GM12878 (cell line): ENCODE measurements around the gene MEX3D. TPM values are rescaled to one million over a fixed set of nuclear protein-coding genes. Genes with fewer than 3 reads are reported as not detected.
"Not testable (repeated sequence)": the region's sequence is repeated elsewhere in the genome, so short reads cannot be mapped to it uniquely, and the experiment has no call there.

Experiments
- ATAC-seq: fragments of 200-7000 bp; cut with Tn5 transposase; 3 replicates; pipeline ENCODE4 v1.9.1; 2020; ENCODE audit warnings: mild to moderate bottlenecking, moderate library complexity
- BruUV-seq: library from RNA; stranded (reverse); fragments of 400-500 nt; replicated peaks from 2 replicates; lab custom pipeline; 2021; lab: Mats Ljungman, UMichigan
- CTCF ChIA-PET: fragments of 300-600 bp; sonication (Branson Sonifier 250); formaldehyde crosslinking; extraction: SDS; loops from one replicate; lab custom pipeline; 2021; ENCODE audit warnings: inconsistent platforms; lab: Yijun Ruan, JAX
- POLR2A ChIA-PET: fragments of 350-600 bp; formaldehyde crosslinking; extraction: SDS; loops from one replicate; lab custom pipeline; 2021; ENCODE audit warnings: inconsistent platforms; lab: Charles Lee
- RAD21 ChIA-PET: fragments of 300-600 bp; sonication (Branson Sonifier 250); formaldehyde crosslinking; loops from one replicate; lab custom pipeline; 2023; ENCODE audit warnings: antibody characterized with exemption; ENCODE audit not compliant: unreplicated experiment; lab: Charles Lee
- SMC1A ChIA-PET: fragments of 300-600 bp; sonication (Branson Sonifier 250); formaldehyde crosslinking; loops from one replicate; lab custom pipeline; 2023; ENCODE audit not compliant: unreplicated experiment, uncharacterized antibody; lab: Charles Lee
- DNase-seq: peaks from one replicate; pipeline ENCODE4 v3.0.0-alpha.2; 2011; ENCODE audit warnings: low read depth, low spot score
- FAIRE-seq: peaks from 3 replicates; lab custom pipeline; 2011; peaks lifted over from hg19 to GRCh38; lab: Jason Lieb, UNC
- H2AFZ ChIP-seq: 2 replicates; pipeline ENCODE4 v1.6.0; 2011; ENCODE audit warnings: low read depth, low read length, control low read depth; ENCODE audit not compliant: control insufficient read depth
- H3K27ac ChIP-seq: 2 replicates; pipeline ENCODE4 v1.5.1; 2011; ENCODE audit warnings: control low read depth; ENCODE audit not compliant: control insufficient read depth, insufficient read depth
- H3K27me3 ChIP-seq, 2 experiments: replicated peaks in 1 of 2; 2 replicates each; pipeline versions ENCODE4 v1.6.0 to v1.6.1; 2011; ENCODE audit warnings: low read length in 1 of 2; ENCODE audit not compliant: control insufficient read depth in 2 of 2, insufficient read depth in 2 of 2
- H3K36me3 ChIP-seq, 2 experiments: 2 replicates each; pipeline ENCODE4 v1.5.1; 2011; ENCODE audit warnings: low read length in 1 of 2; ENCODE audit not compliant: control insufficient read depth in 2 of 2, insufficient read depth in 2 of 2
- H3K4me1 ChIP-seq: 2 replicates; pipeline ENCODE4 v1.6.1; 2011; ENCODE audit warnings: mild to moderate bottlenecking, low read length, moderate library complexity, mixed read lengths; ENCODE audit not compliant: control insufficient read depth, insufficient read depth
- H3K4me2 ChIP-seq: 2 replicates; pipeline ENCODE4 v1.6.0; 2011; ENCODE audit warnings: control low read depth; ENCODE audit not compliant: control insufficient read depth, insufficient read depth
- H3K4me3 ChIP-seq: fragments of 200-600 bp; sonication (generic); 2 replicates; pipeline ENCODE4 v1.5.1; 2016
- H3K79me2 ChIP-seq: 2 replicates; pipeline ENCODE4 v1.6.0; 2011; ENCODE audit warnings: low read length; ENCODE audit not compliant: control insufficient read depth, insufficient read depth
- H3K9ac ChIP-seq: 2 replicates; pipeline ENCODE4 v1.8.0; 2011; ENCODE audit warnings: low read length, control low read depth, mixed read lengths; ENCODE audit not compliant: control insufficient read depth, insufficient read depth
- H3K9me3 ChIP-seq: replicated peaks from 3 replicates; pipeline ENCODE4 v1.5.1; 2011; ENCODE audit warnings: mild to moderate bottlenecking, low read length; ENCODE audit not compliant: control insufficient read depth, insufficient read depth
- H4K20me1 ChIP-seq: 2 replicates; pipeline ENCODE4 v1.6.0; 2011; ENCODE audit not compliant: control insufficient read depth, insufficient read depth
- ASH2L ChIP-seq: fragments of 300-600, 200-600 bp; sonication (generic); IDR thresholded peaks from 2 replicates; pipeline ENCODE4 v1.6.1; 2017; ENCODE audit warnings: low read depth, mild to moderate bottlenecking, borderline replicate concordance
- BRCA1 ChIP-seq: IDR thresholded peaks from 2 replicates; pipeline ENCODE4 v1.6.1; 2011; ENCODE audit warnings: low read depth, low read length, improper control_type of control experiment
- FOS ChIP-seq: IDR thresholded peaks from 3 replicates; pipeline ENCODE4 v1.6.1; 2011; ENCODE audit warnings: borderline replicate concordance; ENCODE audit not compliant: insufficient read length; ENCODE audit errors: extremely low read depth
- NR2C2 ChIP-seq: IDR thresholded peaks from 2 replicates; pipeline ENCODE4 v1.6.1; 2011; ENCODE audit warnings: borderline replicate concordance, low read depth; ENCODE audit not compliant: control insufficient read depth, insufficient read length
- WGBS: methylation state at CpG from one replicate; pipeline ENCODE4 v1.1.6; 2016; ENCODE audit warnings: low lambda C conversion rate; ENCODE audit not compliant: insufficient replicate concordance, insufficient coverage; ENCODE audit errors: missing lambda C conversion rate; 5-methylcytosine and 5-hydroxymethylcytosine counted together
- in situ Hi-C: fragments of 300-500 bp; cut with MboI; formaldehyde crosslinking; loops from 9 replicates; pipeline ENCODE4 v1.14.3; 2018; ENCODE audit warnings: mixed read lengths
- intact Hi-C: fragments of 100-400 bp; cut with micrococcal nuclease; formaldehyde crosslinking; loops from one replicate; pipeline ENCODE4 v1.14.2; 2022; ENCODE audit not compliant: unreplicated experiment
- polyA plus RNA-seq, 11 experiments: library from polyadenylated mRNA; depleted of rRNA in 4 of 11; unstranded in 6 of 11; stranded (reverse) in 5 of 11; fragments of >200 nt; fragmentation: Nextera tagmentation in 4 of 11; fragmentation: Illumina TruSeq in 1 of 11; extraction: Ambion mirVana in 4 of 11; extraction: Trizol in 1 of 11; gene quantifications; 1 replicate in 1 of 11; 2 replicates in 10 of 11; pipeline versions ENCODE4 v1.2.1 to v1.2.3, GENCODE V29; 2011 to 2016; ENCODE audit warnings: inconsistent platforms in 2 of 11, missing spikeins in 2 of 11, low read depth in 1 of 11
- total RNA-seq, 4 experiments: library from RNA; depleted of rRNA in 3 of 4; stranded (reverse); fragments of >200 nt in 3 of 4; fragmentation: Illumina TruSeq in 1 of 4; extraction: Trizol in 1 of 4; gene quantifications; 2 replicates each; pipeline versions ENCODE4 v1.2.1 to v1.2.3, GENCODE V29; 2013 to 2021

Gene MEX3D
- total and polyA plus RNA-seq, 10 of the 15 experiments (the other 5 are each of a cell fraction or from before 2014, with no cell fraction given), result 0.18 to 6.8 (median 0.81) TPM

- Histone ChIP-seq H3K36me3 (no peaks in the 10 kb centered on the region), H3K4me3 (no peak overlapping the region), H3K4me2 (no peak overlapping the region), H3K9me3 (no peaks in the 10 kb centered on the region), H3K27me3 (peaks cover 0 to 2% of the 10 kb centered on the region in 2 experiments; a peak in 3 of 4 replicates), H3K79me2 (no peaks in the 10 kb centered on the region), H4K20me1 (no peaks in the 10 kb centered on the region), H3K9ac (no peak overlapping the region), H3K4me1 (no peaks in the 10 kb centered on the region), H3K27ac (no peak overlapping the region), H2AFZ (no peak overlapping the region)
- no peak for ATAC-seq
- ChIA-PET RAD21 (no interaction called here), CTCF (no interaction called here), POLR2A (no interaction called here), SMC1A (no interaction called here)
- no peak for TF ChIP-seq ASH2L
- TF ChIP-seq BRCA1, result no peak
- no peak for TF ChIP-seq NR2C2
- TF ChIP-seq FOS, result no peak
- intact Hi-C loops, result no loop called here
- no peak for DNase-seq
- 23% methylated on average over 17 of the region's 17 CpGs for whole genome bisulfite sequencing
- in situ Hi-C loops, result no loop called here
- no peak for FAIRE-seq
- no TSS peak for BruUV-seq
Observed at GRCh38 chr19:1520203-1520780, 47.8 kb downstream of the MEX3D start.

GRCh38 chr19:1519802-1520201, 48.3 kb downstream of the MEX3D start:
- H3K9ac ChIP-seq, POLR2A ChIA-PET, intact Hi-C loops, H3K79me2 ChIP-seq, BruUV-seq, RAD21 ChIA-PET, H3K27me3 ChIP-seq, FAIRE-seq, H4K20me1 ChIP-seq, H3K4me1 ChIP-seq, H3K27ac ChIP-seq, H3K4me2 ChIP-seq, H2AFZ ChIP-seq, H3K4me3 ChIP-seq, in situ Hi-C loops, H3K9me3 ChIP-seq, SMC1A ChIA-PET, H3K36me3 ChIP-seq, ATAC-seq, CTCF ChIA-PET, DNase-seq: not testable (repeated sequence)
- 60% methylated on average over 8 of the region's 8 CpGs for WGBS
